Neuronal stem cell (in vitro differentiated cells): ENCODE measurements around the gene SPINK6.

Experiments
- DNase-seq: peaks from one replicate; pipeline ENCODE4 v3.0.0-alpha.2; 2013; ENCODE audit warnings: low spot score
- H2AFZ ChIP-seq: one replicate; pipeline ENCODE4 v1.6.1; 2013; ENCODE audit warnings: mild to moderate bottlenecking, low read length, inconsistent platforms
- H2AK5ac ChIP-seq: 2 replicates; pipeline ENCODE4 v1.6.1; 2013; ENCODE audit warnings: low read depth, mild to moderate bottlenecking, inconsistent platforms, low read length, moderate library complexity, mixed read lengths
- H2BK120ac ChIP-seq: 2 replicates; pipeline ENCODE4 v1.6.1; 2013; ENCODE audit warnings: low read depth, mild to moderate bottlenecking, inconsistent platforms, low read length, moderate library complexity, mixed read lengths
- H2BK12ac ChIP-seq: one replicate; pipeline ENCODE4 v1.6.1; 2013; ENCODE audit warnings: low read length, inconsistent platforms
- H2BK15ac ChIP-seq: 2 replicates; pipeline ENCODE4 v1.6.1; 2013; ENCODE audit warnings: mild to moderate bottlenecking, low read length, inconsistent platforms, mixed read lengths
- H2BK5ac ChIP-seq: one replicate; pipeline ENCODE4 v1.6.1; 2013; ENCODE audit warnings: inconsistent platforms, mild to moderate bottlenecking, low read length, moderate library complexity
- H3K14ac ChIP-seq: one replicate; pipeline ENCODE4 v1.6.1; 2013; ENCODE audit warnings: low read length, inconsistent platforms
- H3K18ac ChIP-seq: 2 replicates; pipeline ENCODE4 v1.6.1; 2013; ENCODE audit warnings: low read length, inconsistent platforms
- H3K23ac ChIP-seq: 2 replicates; pipeline ENCODE4 v1.6.1; 2013; ENCODE audit warnings: low read depth, mild to moderate bottlenecking, mixed read lengths, low read length, inconsistent platforms; ENCODE audit not compliant: poor library complexity
- H3K27ac ChIP-seq: replicated peaks from 3 replicates; pipeline ENCODE4 v1.5.1; 2013; ENCODE audit warnings: low read length, inconsistent platforms
- H3K27me3 ChIP-seq, 3 experiments: 2 replicates each; pipeline ENCODE4 v1.6.1; 2013; ENCODE audit warnings: low read length in 3 of 3, mild to moderate bottlenecking in 2 of 3, inconsistent platforms in 1 of 3, low read depth in 1 of 3, mixed read lengths in 1 of 3, moderate library complexity in 1 of 3; ENCODE audit not compliant: control insufficient read depth in 3 of 3, insufficient read depth in 3 of 3
- H3K36me3 ChIP-seq, 2 donors: replicated peaks in 1 of 2; 2 replicates each; pipeline ENCODE4 v1.6.1; 2013; ENCODE audit warnings: low read length in 2 of 2; ENCODE audit not compliant: control insufficient read depth in 2 of 2, insufficient read depth in 2 of 2
- H3K4ac ChIP-seq: 2 replicates; pipeline ENCODE4 v1.6.1; 2013; ENCODE audit warnings: inconsistent platforms, mild to moderate bottlenecking, low read length, moderate library complexity
- H3K4me1 ChIP-seq, 2 donors: 1 replicate in 1 of 2; 2 replicates in 1 of 2; pipeline ENCODE4 v1.6.1; 2013; ENCODE audit warnings: low read length in 2 of 2, low read depth in 1 of 2; ENCODE audit not compliant: control insufficient read depth in 2 of 2, insufficient read depth in 1 of 2
- H3K4me2 ChIP-seq: one replicate; pipeline ENCODE4 v1.6.1; 2013; ENCODE audit warnings: mild to moderate bottlenecking, low read length, inconsistent platforms; ENCODE audit not compliant: insufficient read depth, poor library complexity, severe bottlenecking
- H3K4me3 ChIP-seq, 2 donors: 2 replicates each; pipeline ENCODE4 v1.5.1; 2013; ENCODE audit warnings: low read length in 2 of 2, mild to moderate bottlenecking in 2 of 2, inconsistent platforms in 1 of 2, moderate library complexity in 1 of 2
- H3K79me1 ChIP-seq: one replicate; pipeline ENCODE4 v1.6.1; 2013; ENCODE audit warnings: low read depth, mild to moderate bottlenecking, inconsistent platforms, low read length, moderate library complexity
- H3K9ac ChIP-seq: one replicate; pipeline ENCODE4 v1.6.1; 2013; ENCODE audit warnings: mild to moderate bottlenecking, low read depth, low read length, inconsistent platforms; ENCODE audit not compliant: poor library complexity
- H3K9me3 ChIP-seq, 2 donors: replicated peaks in 1 of 2; 2 replicates each; pipeline versions ENCODE3 to v1.6.1; 2013; ENCODE audit warnings: low read length in 2 of 2, mild to moderate bottlenecking in 2 of 2, inconsistent platforms in 1 of 2, low read depth in 1 of 2, mixed read lengths in 1 of 2, moderate library complexity in 1 of 2; ENCODE audit not compliant: control insufficient read depth in 2 of 2, insufficient read depth in 1 of 2
- H4K8ac ChIP-seq: one replicate; pipeline ENCODE4 v1.6.1; 2013; ENCODE audit warnings: low read depth, mild to moderate bottlenecking, inconsistent platforms, low read length, moderate library complexity
- H4K91ac ChIP-seq: one replicate; pipeline ENCODE4 v1.6.1; 2013; ENCODE audit warnings: low read length, low read depth, mild to moderate bottlenecking, inconsistent platforms; ENCODE audit not compliant: poor library complexity
- WGBS, 2 donors: extraction: QIAGEN DNeasy Blood & Tissue Kit; methylation state at CpG; one replicate each; pipeline ENCODE4 v1.1.7; 2013; ENCODE audit warnings: missing lambda C conversion rate in 2 of 2, mixed read lengths in 1 of 2; ENCODE audit not compliant: insufficient read length in 2 of 2, insufficient replicate concordance in 1 of 2; ENCODE audit errors: extremely low coverage in 2 of 2; 5-methylcytosine and 5-hydroxymethylcytosine counted together

Gene SPINK6

DNA sequence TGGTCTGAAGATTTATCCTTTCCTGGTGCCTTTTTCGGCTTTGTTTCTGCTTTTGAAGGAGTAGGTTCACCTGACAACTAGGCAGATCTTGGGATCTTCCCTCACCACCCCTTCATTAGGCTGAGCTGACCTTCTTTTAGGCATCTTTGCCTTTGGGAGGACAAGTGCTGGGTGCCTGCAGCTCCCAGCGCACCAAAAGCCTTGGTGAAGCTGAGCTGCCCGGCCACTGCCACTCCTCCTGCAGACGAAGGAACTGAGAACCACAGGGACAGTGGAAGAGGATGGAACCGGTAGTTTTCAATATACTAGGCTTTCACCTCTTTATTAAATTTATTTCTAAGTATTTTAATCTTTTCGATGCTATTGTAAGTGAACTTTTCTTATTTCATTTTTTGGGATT is 18.7 kb downstream of the SPINK6 start:
- WGBS, 2 donors, result no CpG with 5 or more reads among the region's 6 CpGs
- H2BK15ac ChIP-seq, result no peak overlapping the region
- H2AK5ac ChIP-seq, result no peak overlapping the region
- H2AFZ ChIP-seq, result no peak overlapping the region
- peaks cover 2% of the 10 kb centered on the region for H3K79me1 ChIP-seq
- H2BK120ac ChIP-seq, result no peak overlapping the region
- no peak overlapping the region for H3K27ac ChIP-seq
- no peak overlapping the region for H2BK12ac ChIP-seq
- no peaks in the 10 kb centered on the region for H3K36me3 ChIP-seq
- no peak overlapping the region for H3K4me2 ChIP-seq
- H3K14ac ChIP-seq, result no peak overlapping the region
- H4K91ac ChIP-seq, result no peak overlapping the region
- no peak overlapping the region for H3K4ac ChIP-seq
- H3K18ac ChIP-seq, result no peak overlapping the region
- no peak overlapping the region for H3K23ac ChIP-seq
- H3K9ac ChIP-seq, result no peak overlapping the region
- no peak for DNase-seq
- no peaks in the 10 kb centered on the region for H3K4me1 ChIP-seq
- no peak overlapping the region for H4K8ac ChIP-seq
- H2BK5ac ChIP-seq, result no peak overlapping the region
- no peak overlapping the region for H3K4me3 ChIP-seq
- no peaks in the 10 kb centered on the region for H3K27me3 ChIP-seq
- no peaks in the 10 kb centered on the region for H3K9me3 ChIP-seq

DNA sequence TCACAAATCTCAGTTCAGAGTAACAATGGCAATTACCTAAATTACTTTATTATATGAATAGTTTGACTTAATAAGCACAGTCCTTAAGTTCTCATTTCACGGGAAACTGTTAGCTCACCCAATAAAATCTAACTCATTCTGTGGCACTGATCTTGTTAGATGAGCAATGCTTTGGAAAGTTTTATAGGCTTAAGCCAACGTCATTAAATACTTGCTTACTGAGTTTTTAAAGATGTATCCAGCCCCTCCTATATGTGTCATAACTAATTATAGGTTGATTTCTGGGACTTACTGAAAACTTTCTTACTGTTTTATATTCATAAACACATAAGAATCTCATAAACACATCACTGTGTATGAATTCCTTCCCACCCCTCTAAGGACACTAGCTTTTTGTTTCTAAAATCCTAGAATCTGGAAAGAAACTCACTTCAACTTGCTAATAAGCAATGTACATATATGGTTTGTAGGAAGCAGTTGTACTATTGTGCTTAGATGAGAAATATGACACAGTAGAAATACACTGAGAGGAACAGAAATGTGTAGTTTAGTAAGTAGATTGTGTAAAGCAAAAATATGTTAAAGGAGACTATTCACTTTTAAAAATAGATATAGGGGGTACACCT is 21.4 kb downstream of the SPINK6 start:
- no peak overlapping the region for H3K9ac ChIP-seq
- H3K27ac ChIP-seq, result no peak overlapping the region
- no peak overlapping the region for H3K18ac ChIP-seq
- no peak overlapping the region for H2AFZ ChIP-seq
- H3K27me3 ChIP-seq, result no peaks in the 10 kb centered on the region
- H3K4me3 ChIP-seq, result no peak overlapping the region
- no peak overlapping the region for H3K14ac ChIP-seq
- no peak overlapping the region for H4K8ac ChIP-seq
- H3K4me2 ChIP-seq, result no peak overlapping the region
- H2BK5ac ChIP-seq, result no peak overlapping the region
- no peaks in the 10 kb centered on the region for H3K9me3 ChIP-seq
- H3K79me1 ChIP-seq, result peaks cover 2% of the 10 kb centered on the region
- DNase-seq, result no peak
- H3K4me1 ChIP-seq, result no peaks in the 10 kb centered on the region
- no peaks in the 10 kb centered on the region for H3K36me3 ChIP-seq
- H3K23ac ChIP-seq, result no peak overlapping the region
- no peak overlapping the region for H4K91ac ChIP-seq
- H2BK120ac ChIP-seq, result no peak overlapping the region
- no peak overlapping the region for H2AK5ac ChIP-seq
- no CpG with 5 or more reads among the region's 2 CpGs for WGBS, 2 donors
- no peak overlapping the region for H3K4ac ChIP-seq
- no peak overlapping the region for H2BK15ac ChIP-seq
- H2BK12ac ChIP-seq, result no peak overlapping the region

DNA sequence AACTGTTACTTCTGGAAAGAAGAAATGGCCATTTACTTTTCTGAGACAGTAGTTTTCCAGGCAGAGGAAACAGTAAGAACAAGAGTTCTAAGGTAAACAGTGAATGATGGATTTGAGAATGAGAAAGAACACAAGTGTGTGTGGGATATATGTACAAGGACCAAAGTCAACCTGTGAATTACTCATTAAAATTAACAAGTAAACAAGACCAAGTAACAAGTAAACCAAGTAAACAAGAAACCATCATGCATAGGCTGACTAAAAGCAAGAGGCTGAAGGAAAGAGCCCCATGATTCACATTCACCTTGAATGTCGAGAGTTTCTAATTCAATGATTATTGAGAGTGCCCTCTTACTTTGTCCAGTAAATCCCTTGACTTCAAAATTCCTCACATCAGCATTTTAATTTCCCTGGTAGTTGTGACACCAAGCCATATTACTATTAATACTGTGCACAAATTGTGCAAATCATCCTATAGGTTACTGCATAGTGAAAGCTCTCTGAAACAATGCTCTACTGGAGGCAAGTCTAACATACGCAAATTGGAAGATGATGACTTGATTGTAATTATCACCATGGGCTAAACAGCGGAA is 25.6 kb downstream of the SPINK6 start:
- no CpG with 5 or more reads among the region's 3 CpGs for WGBS, 2 donors

DNA sequence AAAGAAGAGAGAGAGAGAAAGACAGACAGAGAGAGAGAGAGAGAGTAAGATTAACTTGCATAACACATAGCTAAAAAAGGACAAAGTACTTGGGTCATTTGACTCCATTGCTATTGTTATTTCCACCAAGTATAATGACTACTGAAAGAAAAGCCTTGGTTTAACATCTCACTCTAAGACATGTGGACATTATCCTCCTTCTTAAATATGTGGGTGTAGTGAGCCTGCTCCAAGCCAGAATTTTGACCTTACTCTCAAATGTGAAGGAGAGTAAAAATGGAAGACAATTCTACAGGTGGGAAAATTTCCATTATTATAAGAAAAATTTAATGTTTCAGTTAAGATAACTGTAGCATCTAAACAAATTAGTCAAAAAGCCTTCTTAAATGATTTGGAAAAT is 27.0 kb downstream of the SPINK6 start:
- H3K4ac ChIP-seq, result no peak overlapping the region
- H3K79me1 ChIP-seq, result no peaks in the 10 kb centered on the region
- H4K91ac ChIP-seq, result no peak overlapping the region
- no peak overlapping the region for H2BK15ac ChIP-seq
- no peak overlapping the region for H3K14ac ChIP-seq
- H3K18ac ChIP-seq, result no peak overlapping the region
- no peak overlapping the region for H2BK12ac ChIP-seq
- no peak overlapping the region for H3K4me3 ChIP-seq
- no peaks in the 10 kb centered on the region for H3K27me3 ChIP-seq
- no peaks in the 10 kb centered on the region for H3K36me3 ChIP-seq
- no peak overlapping the region for H4K8ac ChIP-seq
- no peak overlapping the region for H3K4me2 ChIP-seq
- no peak for DNase-seq
- H2AK5ac ChIP-seq, result no peak overlapping the region
- H2BK120ac ChIP-seq, result no peak overlapping the region
- H3K9ac ChIP-seq, result no peak overlapping the region
- H3K23ac ChIP-seq, result no peak overlapping the region
- no peak overlapping the region for H2BK5ac ChIP-seq
- no peaks in the 10 kb centered on the region for H3K4me1 ChIP-seq
- no peaks in the 10 kb centered on the region for H3K9me3 ChIP-seq
- no peak overlapping the region for H2AFZ ChIP-seq
- no peak overlapping the region for H3K27ac ChIP-seq

More for the DNA sequence above, 25.6 kb downstream of the SPINK6 start:
- no peak overlapping the region for H2BK120ac ChIP-seq
- no peaks in the 10 kb centered on the region for H3K79me1 ChIP-seq
- no peak overlapping the region for H2AK5ac ChIP-seq
- H2BK5ac ChIP-seq, result no peak overlapping the region
- H4K8ac ChIP-seq, result no peak overlapping the region
- H2BK12ac ChIP-seq, result no peak overlapping the region
- H3K36me3 ChIP-seq, result no peaks in the 10 kb centered on the region
- no peak overlapping the region for H3K4me3 ChIP-seq
- H3K18ac ChIP-seq, result no peak overlapping the region
- no peaks in the 10 kb centered on the region for H3K4me1 ChIP-seq
- H3K9me3 ChIP-seq, result no peaks in the 10 kb centered on the region
- H3K27ac ChIP-seq, result no peak overlapping the region
- H3K14ac ChIP-seq, result no peak overlapping the region
- no peak overlapping the region for H2BK15ac ChIP-seq
- no peak overlapping the region for H4K91ac ChIP-seq
- H3K27me3 ChIP-seq, result no peaks in the 10 kb centered on the region
- H2AFZ ChIP-seq, result no peak overlapping the region
- H3K4ac ChIP-seq, result no peak overlapping the region
- no peak overlapping the region for H3K9ac ChIP-seq
- DNase-seq, result no peak
- H3K23ac ChIP-seq, result no peak overlapping the region
- H3K4me2 ChIP-seq, result no peak overlapping the region
